Lower lobe of right lung (tissue), 2 donors: ENCODE data around the gene SLC8A1. TPM values are rescaled to one million over a fixed set of nuclear protein-coding genes. Genes with fewer than 3 reads are reported as not detected.

Experiments
- ATAC-seq, 2 donors: fragments of 200-7000 bp; cut with Tn5 transposase; one replicate each; pipeline ENCODE4 v1.9.1; 2020 to 2022; ENCODE audit warnings: mild to moderate bottlenecking in 2 of 2, moderate library complexity in 2 of 2
- DNase-seq: peaks from one replicate; pipeline ENCODE4 v3.0.0-alpha.2; 2020
- H3K27ac ChIP-seq: fragments of 200-600 bp; one replicate; pipeline ENCODE4 v1.8.0; 2022
- H3K27me3 ChIP-seq: fragments of 200-600 bp; one replicate; pipeline ENCODE4 v1.8.0; 2022; ENCODE audit warnings: low read depth
- H3K36me3 ChIP-seq: fragments of 200-600 bp; one replicate; pipeline ENCODE4 v1.8.0; 2022; ENCODE audit warnings: mild to moderate bottlenecking
- H3K4me1 ChIP-seq: fragments of 200-600 bp; one replicate; pipeline ENCODE4 v1.8.0; 2022
- H3K4me3 ChIP-seq: fragments of 200-600 bp; one replicate; pipeline ENCODE4 v1.8.0; 2022; ENCODE audit warnings: mild to moderate bottlenecking
- H3K9me3 ChIP-seq: fragments of 200-600 bp; one replicate; pipeline ENCODE4 v1.8.0; 2022
- intact Hi-C: fragments of 100-400 bp; cut with DNase I; formaldehyde crosslinking; loops from one replicate; pipeline ENCODE4 v1.11.0; 2022
- total RNA-seq: library from RNA; stranded (reverse); fragmentation: NEBNext Ultra II Directional; extraction: Animal tissue kit (Norgen Biotek cat#: 25700); gene quantifications from one replicate; pipeline ENCODE4 v1.2.1, GENCODE V29; 2021
- TF ChIP-seq, protein P1 (sequence below): fragments of 200-600 bp; IDR thresholded peaks from one replicate; pipeline ENCODE4 v1.8.0; 2022; ENCODE audit warnings: antibody characterized with exemption, mild to moderate bottlenecking
- donor health status: DM: no; HTN: yes; CAD: no; lungs with severe emphysema.

The SLC8A1 gene
- total RNA-seq, 1 donor from 2014 or later = 58.5 TPM

- Histone ChIP-seq H3K36me3 (no peaks in the 10 kb centered on the region), H3K4me1 (peaks cover 25% of the 10 kb centered on the region), H3K27ac (no peak overlapping the region), H3K9me3 (no peaks in the 10 kb centered on the region), H3K27me3 (no peaks in the 10 kb centered on the region), H3K4me3 (no peak overlapping the region)
- intact Hi-C loops = no loop called here
- TF ChIP-seq, protein P1, sequence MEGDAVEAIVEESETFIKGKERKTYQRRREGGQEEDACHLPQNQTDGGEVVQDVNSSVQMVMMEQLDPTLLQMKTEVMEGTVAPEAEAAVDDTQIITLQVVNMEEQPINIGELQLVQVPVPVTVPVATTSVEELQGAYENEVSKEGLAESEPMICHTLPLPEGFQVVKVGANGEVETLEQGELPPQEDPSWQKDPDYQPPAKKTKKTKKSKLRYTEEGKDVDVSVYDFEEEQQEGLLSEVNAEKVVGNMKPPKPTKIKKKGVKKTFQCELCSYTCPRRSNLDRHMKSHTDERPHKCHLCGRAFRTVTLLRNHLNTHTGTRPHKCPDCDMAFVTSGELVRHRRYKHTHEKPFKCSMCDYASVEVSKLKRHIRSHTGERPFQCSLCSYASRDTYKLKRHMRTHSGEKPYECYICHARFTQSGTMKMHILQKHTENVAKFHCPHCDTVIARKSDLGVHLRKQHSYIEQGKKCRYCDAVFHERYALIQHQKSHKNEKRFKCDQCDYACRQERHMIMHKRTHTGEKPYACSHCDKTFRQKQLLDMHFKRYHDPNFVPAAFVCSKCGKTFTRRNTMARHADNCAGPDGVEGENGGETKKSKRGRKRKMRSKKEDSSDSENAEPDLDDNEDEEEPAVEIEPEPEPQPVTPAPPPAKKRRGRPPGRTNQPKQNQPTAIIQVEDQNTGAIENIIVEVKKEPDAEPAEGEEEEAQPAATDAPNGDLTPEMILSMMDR = no peak
- ATAC-seq (no peak), DNase-seq (no peak)
Measured at GRCh38 chr2:40432921-40433483, 18.9 kb downstream of the SLC8A1 start.

GRCh38 chr2:40431600-40431955 is 20.3 kb downstream of the SLC8A1 start:
- ATAC-seq (peak; percentile 75 to 81), DNase-seq (peak; percentile 53)
- TF ChIP-seq, protein P1 = no peak
- Histone ChIP-seq H3K4me3 (no peak overlapping the region), H3K9me3 (no peaks in the 10 kb centered on the region), H3K27me3 (no peaks in the 10 kb centered on the region), H3K27ac (no peak overlapping the region), H3K4me1 (peaks cover 23% of the 10 kb centered on the region), H3K36me3 (no peaks in the 10 kb centered on the region)
- intact Hi-C loops = no loop called here

- no peaks in the 10 kb centered on the region for H3K9me3 ChIP-seq
- H3K4me1 ChIP-seq = peaks cover 18% of the 10 kb centered on the region
- no peak overlapping the region for H3K4me3 ChIP-seq
- ATAC-seq (peak; percentile 7 to 16), DNase-seq (no peak)
- intact Hi-C loops = no loop called here
- TF ChIP-seq, protein P1 = no peak
- no peak overlapping the region for H3K27ac ChIP-seq
- no peaks in the 10 kb centered on the region for H3K36me3 ChIP-seq
- no peaks in the 10 kb centered on the region for H3K27me3 ChIP-seq
Measured at GRCh38 chr2:40430776-40431599, 20.9 kb downstream of the SLC8A1 start.

DNA sequence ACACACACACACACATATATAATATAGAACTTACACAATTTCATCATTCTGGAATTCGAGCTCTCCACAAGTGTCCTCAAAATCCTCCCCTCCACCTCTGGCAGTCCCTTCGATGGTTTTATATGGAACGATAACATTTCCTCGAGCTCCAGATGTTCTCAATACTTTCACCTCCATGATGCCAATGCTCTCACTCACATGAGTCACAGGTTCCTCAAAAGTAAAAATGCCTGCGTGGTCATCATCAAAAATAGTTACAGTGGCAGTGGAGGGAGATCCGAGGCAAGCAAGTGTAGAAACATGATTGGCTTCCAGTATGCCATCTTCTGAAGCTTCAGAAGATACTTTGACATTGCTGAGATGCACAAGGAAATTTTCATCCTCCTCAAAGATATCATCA is 23.5 kb downstream of the SLC8A1 start:
- Histone ChIP-seq H3K4me3 (no peak overlapping the region), H3K4me1 (peaks cover 9% of the 10 kb centered on the region), H3K27ac (no peak overlapping the region), H3K27me3 (no peaks in the 10 kb centered on the region), H3K36me3 (no peaks in the 10 kb centered on the region), H3K9me3 (no peaks in the 10 kb centered on the region)
- TF ChIP-seq, protein P1 = no peak
- ATAC-seq (no peak), DNase-seq (no peak)
- intact Hi-C loops = no loop called here

- H3K27ac ChIP-seq = no peak overlapping the region
- no peak for ATAC-seq
- no peaks in the 10 kb centered on the region for H3K4me1 ChIP-seq
- DNase-seq = no peak
- intact Hi-C loops = no loop called here
- H3K4me3 ChIP-seq = no peak overlapping the region
- no peaks in the 10 kb centered on the region for H3K36me3 ChIP-seq
- H3K27me3 ChIP-seq = no peaks in the 10 kb centered on the region
- TF ChIP-seq, protein P1 = no peak
- no peaks in the 10 kb centered on the region for H3K9me3 ChIP-seq
Measured at GRCh38 chr2:40421631-40422297, 30.1 kb downstream of the SLC8A1 start.
